MM.1S (cell line): ENCODE measurements around the gene C6orf62.
"Not testable (repeated sequence)": the region's sequence is repeated elsewhere in the genome, so short reads cannot be mapped to it uniquely, and the experiment has no call there.

Source experiments
- DNase-seq: peaks from one replicate; pipeline ENCODE4 v3.0.0-alpha.2; 2015
- H2AFZ ChIP-seq: fragments of 300-600 bp; sonication (generic); 2 replicates; pipeline ENCODE4 v1.6.0; 2016; ENCODE audit warnings: antibody characterized with exemption, low read length
- H3F3A ChIP-seq: fragments of 300-600 bp; sonication (generic); 2 replicates; pipeline ENCODE4 v1.6.1; 2016; ENCODE audit warnings: mild to moderate bottlenecking, antibody characterized with exemption, low read length, moderate library complexity, mixed read lengths; ENCODE audit not compliant: insufficient read depth
- H3K27ac ChIP-seq: fragments of 300-600 bp; sonication (generic); 2 replicates; pipeline ENCODE4 v1.5.1; 2016; ENCODE audit warnings: mild to moderate bottlenecking, low read length
- H3K27me3 ChIP-seq: fragments of 300-600 bp; sonication (generic); replicated peaks from 2 replicates; pipeline ENCODE4 v1.6.0; 2016; ENCODE audit warnings: low read length; ENCODE audit not compliant: insufficient read depth
- H3K36me3 ChIP-seq: fragments of 300-600 bp; sonication (generic); replicated peaks from 2 replicates; pipeline ENCODE4 v1.6.1; 2016; ENCODE audit warnings: mild to moderate bottlenecking, low read length, mixed read lengths; ENCODE audit not compliant: insufficient read depth
- H3K4me1 ChIP-seq: fragments of 300-600 bp; sonication (generic); 2 replicates; pipeline ENCODE4 v1.6.1; 2016; ENCODE audit warnings: low read length, mixed read lengths
- H3K4me2 ChIP-seq: fragments of 300-600 bp; sonication (generic); 2 replicates; pipeline ENCODE4 v1.6.0; 2016; ENCODE audit warnings: low read depth, low read length
- H3K4me3 ChIP-seq: fragments of 300-600 bp; sonication (generic); 2 replicates; pipeline ENCODE4 v1.5.1; 2016; ENCODE audit warnings: low read length, mixed read lengths
- H3K79me2 ChIP-seq: fragments of 300-600 bp; sonication (generic); 2 replicates; pipeline ENCODE4 v1.6.1; 2016; ENCODE audit warnings: mixed run types, low read length, mixed read lengths
- H3K9ac ChIP-seq: fragments of 300-600 bp; sonication (generic); 2 replicates; pipeline ENCODE4 v1.6.1; 2016; ENCODE audit warnings: low read length, mixed read lengths
- H3K9me2 ChIP-seq: fragments of 300-600 bp; sonication (generic); replicated peaks from 2 replicates; pipeline ENCODE4 v1.6.1; 2016; ENCODE audit warnings: mild to moderate bottlenecking, low read length, mixed read lengths; ENCODE audit not compliant: insufficient read depth
- H3K9me3 ChIP-seq: fragments of 300-600 bp; sonication (generic); replicated peaks from 2 replicates; pipeline ENCODE4 v1.6.1; 2016; ENCODE audit warnings: mild to moderate bottlenecking, low read length, mixed read lengths; ENCODE audit not compliant: insufficient read depth
- H4K20me1 ChIP-seq: fragments of 300-600 bp; sonication (generic); 2 replicates; pipeline ENCODE4 v1.6.1; 2016; ENCODE audit warnings: mild to moderate bottlenecking, low read length, moderate library complexity, mixed read lengths; ENCODE audit not compliant: insufficient read depth
- CTCF ChIP-seq: fragments of 300-600 bp; sonication (generic); IDR thresholded peaks from 2 replicates; pipeline ENCODE4 v1.5.1; 2016; ENCODE audit warnings: antibody characterized with exemption, low read length, mixed read lengths
- EZH2 ChIP-seq: fragments of 300-600 bp; sonication (generic); optimal IDR thresholded peaks from 2 replicates; pipeline ENCODE3; 2017; ENCODE audit warnings: low read depth, mild to moderate bottlenecking, antibody characterized with exemption, low read length, mixed read lengths
- EZH2phosphoT487 ChIP-seq: fragments of 300-600 bp; sonication (generic); IDR thresholded peaks from 2 replicates; pipeline ENCODE4 v1.6.1; 2018; ENCODE audit warnings: antibody characterized with exemption, low read length

C6orf62 gene

GRCh38 chr6:24738741-24739140, 19.8 kb upstream of the C6orf62 start:
- Histone ChIP-seq H3F3A (peaks cover 7% of the 10 kb centered on the region; the same call in 1 of the 2 replicates), H3K9me2 (no peaks in the 10 kb centered on the region)
- DNase-seq = no peak

GRCh38 chr6:24734710-24735109, 15.8 kb upstream of the C6orf62 start:
- not testable (repeated sequence) for H3F3A ChIP-seq, H3K36me3 ChIP-seq, H3K4me3 ChIP-seq, H3K9me3 ChIP-seq, H3K4me2 ChIP-seq, H4K20me1 ChIP-seq, H3K79me2 ChIP-seq, H3K27me3 ChIP-seq, H3K27ac ChIP-seq, H3K9me2 ChIP-seq, H3K9ac ChIP-seq, DNase-seq, H2AFZ ChIP-seq, H3K4me1 ChIP-seq

More at GRCh38 chr6:24738741-24739140, 19.8 kb upstream of the C6orf62 start:
- H3K27ac ChIP-seq = no peak overlapping the region
- H3K9ac ChIP-seq = no peak overlapping the region
- H2AFZ ChIP-seq = no peak overlapping the region
- no peak overlapping the region for H3K4me3 ChIP-seq
- no peaks in the 10 kb centered on the region for H3K9me3 ChIP-seq
- H3K4me1 ChIP-seq = peaks cover 10% of the 10 kb centered on the region
- H3K27me3 ChIP-seq = no peaks in the 10 kb centered on the region
- TF ChIP-seq EZH2phosphoT487 (no peak), EZH2 (no peak), CTCF (no peak)
- H3K4me2 ChIP-seq = no peak overlapping the region
- no peaks in the 10 kb centered on the region for H3K36me3 ChIP-seq
- H4K20me1 ChIP-seq = no peaks in the 10 kb centered on the region
- no peaks in the 10 kb centered on the region for H3K79me2 ChIP-seq

GRCh38 chr6:24734166-24734565, 15.2 kb upstream of the C6orf62 start:
- no peak for DNase-seq
- no peak overlapping the region for H3K4me2 ChIP-seq
- H3K9ac ChIP-seq = no peak overlapping the region
- no peak for TF ChIP-seq EZH2phosphoT487
- TF ChIP-seq EZH2 = no peak
- no peak for TF ChIP-seq CTCF
- no peaks in the 10 kb centered on the region for H3F3A ChIP-seq
- H3K9me3 ChIP-seq = no peaks in the 10 kb centered on the region
- no peaks in the 10 kb centered on the region for H3K27me3 ChIP-seq
- H3K27ac ChIP-seq = no peak overlapping the region
- no peaks in the 10 kb centered on the region for H3K79me2 ChIP-seq
- H3K4me1 ChIP-seq = no peaks in the 10 kb centered on the region
- H3K4me3 ChIP-seq = no peak overlapping the region
- no peak overlapping the region for H2AFZ ChIP-seq
- no peaks in the 10 kb centered on the region for H3K36me3 ChIP-seq
- no peaks in the 10 kb centered on the region for H3K9me2 ChIP-seq
- H4K20me1 ChIP-seq = no peaks in the 10 kb centered on the region

- not testable (repeated sequence) for H3F3A ChIP-seq, H3K27ac ChIP-seq, H3K4me2 ChIP-seq, H4K20me1 ChIP-seq, H3K79me2 ChIP-seq, H2AFZ ChIP-seq, H3K9me3 ChIP-seq, DNase-seq, H3K27me3 ChIP-seq, H3K4me3 ChIP-seq, H3K9me2 ChIP-seq, H3K4me1 ChIP-seq, H3K36me3 ChIP-seq, H3K9ac ChIP-seq
Measured at GRCh38 chr6:24731456-24732134, 12.6 kb upstream of the C6orf62 start.

GRCh38 chr6:24730653-24731052, 11.7 kb upstream of the C6orf62 start:
- not testable (repeated sequence) for H3K27ac ChIP-seq, H3K4me3 ChIP-seq, H3K4me2 ChIP-seq, H3K9me3 ChIP-seq, H4K20me1 ChIP-seq, H3K27me3 ChIP-seq, H3K4me1 ChIP-seq, DNase-seq, H2AFZ ChIP-seq, H3K36me3 ChIP-seq, H3K79me2 ChIP-seq, H3F3A ChIP-seq, H3K9me2 ChIP-seq, H3K9ac ChIP-seq
